OCI-LY7 (cell line): Measurements from ENCODE around the gene MBTD1. TPM values are rescaled to one million over a fixed set of nuclear protein-coding genes. Genes with fewer than 3 reads are reported as not detected.

Experiments
- BruUV-seq: library from RNA; stranded (reverse); fragments of 400-500 nt; replicated peaks from 2 replicates; lab custom pipeline; 2021; lab: Mats Ljungman, UMichigan
- CTCF ChIA-PET: fragments of 300-600 bp; sonication (Branson Sonifier 250); formaldehyde crosslinking; loops from one replicate; lab custom pipeline; 2022; ENCODE audit warnings: antibody characterized with exemption; ENCODE audit not compliant: unreplicated experiment; lab: Charles Lee
- POLR2A ChIA-PET: fragments of 300-600 bp; sonication (Branson Sonifier 250); formaldehyde crosslinking; loops from one replicate; lab custom pipeline; 2022; ENCODE audit warnings: antibody characterized with exemption; lab: Charles Lee
- DNase-seq: peaks from one replicate; pipeline ENCODE4 v3.0.0-alpha.2; 2015; ENCODE audit warnings: low spot score
- H2AFZ ChIP-seq: fragments of 200-600 bp; sonication (generic), shearing (Covaris generic); 2 replicates; pipeline ENCODE4 v1.6.1; 2014; ENCODE audit warnings: mild to moderate bottlenecking, antibody characterized with exemption, low read length, moderate library complexity
- H3K27ac ChIP-seq: fragments of 200-600 bp; sonication (generic); 2 replicates; pipeline ENCODE4 v1.5.1; 2014; ENCODE audit warnings: mixed run types, low read depth, mild to moderate bottlenecking, moderate library complexity, low read length, inconsistent platforms; ENCODE audit not compliant: poor library complexity, severe bottlenecking
- H3K36me3 ChIP-seq: fragments of 200-600 bp; sonication (generic); 2 replicates; pipeline ENCODE4 v1.6.1; 2014; ENCODE audit warnings: mild to moderate bottlenecking, antibody characterized with exemption, low read length, moderate library complexity, mixed read lengths; ENCODE audit not compliant: insufficient read depth
- H3K4me1 ChIP-seq: fragments of 200-600 bp; sonication (generic); 2 replicates; pipeline ENCODE4 v1.5.1; 2014; ENCODE audit warnings: mild to moderate bottlenecking, low read length; ENCODE audit not compliant: insufficient read depth, poor library complexity, severe bottlenecking
- H3K4me2 ChIP-seq: fragments of 200-600 bp; sonication (generic); 2 replicates; pipeline ENCODE4 v1.6.1; 2014; ENCODE audit warnings: mild to moderate bottlenecking, low read length
- H3K4me3 ChIP-seq: fragments of 200-600 bp; sonication (generic); 2 replicates; pipeline ENCODE4 v1.5.1; 2014; ENCODE audit warnings: mild to moderate bottlenecking, low read depth, low read length; ENCODE audit not compliant: poor library complexity, severe bottlenecking
- H3K79me2 ChIP-seq: fragments of 200-600 bp; sonication (generic); 2 replicates; pipeline ENCODE4 v1.6.1; 2016; ENCODE audit warnings: low read depth, mild to moderate bottlenecking, low read length, moderate library complexity, mixed read lengths; ENCODE audit not compliant: insufficient read depth
- H3K9me2 ChIP-seq: fragments of 200-600 bp; sonication (generic); 2 replicates; pipeline ENCODE4 v1.6.1; 2016; ENCODE audit warnings: mild to moderate bottlenecking, low read length, mixed read lengths; ENCODE audit not compliant: insufficient read depth
- H3K9me3 ChIP-seq: fragments of 200-600 bp; sonication (generic); 2 replicates; pipeline ENCODE4 v1.6.1; 2014; ENCODE audit warnings: mild to moderate bottlenecking, mixed run types, low read length, mixed read lengths
- H4K20me1 ChIP-seq: fragments of 200-600 bp; sonication (generic); 2 replicates; pipeline ENCODE4 v1.6.1; 2014; ENCODE audit warnings: mild to moderate bottlenecking, antibody characterized with exemption, low read length, moderate library complexity, mixed read lengths; ENCODE audit not compliant: insufficient read depth
- EZH2phosphoT487 ChIP-seq: fragments of 200-600 bp; sonication (generic); IDR thresholded peaks from 2 replicates; pipeline ENCODE4 v1.6.1; 2018; ENCODE audit warnings: low read depth, borderline replicate concordance, mild to moderate bottlenecking, mixed run types, antibody characterized with exemption, low read length, moderate library complexity, mixed read lengths
- intact Hi-C: fragments of 100-400 bp; cut with micrococcal nuclease; formaldehyde crosslinking; loops from one replicate; pipeline ENCODE4 v1.10.0; 2022; ENCODE audit not compliant: unreplicated experiment
- total RNA-seq, 2 experiments: library from RNA; depleted of rRNA in 1 of 2; stranded (reverse); fragments of >200 nt in 1 of 2; shearing (Covaris generic) in 1 of 2; gene quantifications; 2 replicates each; pipeline ENCODE4 v1.2.3, GENCODE V29; 2014 to 2022
- TF ChIP-seq, protein P1 (sequence below): fragments of 200-600 bp; sonication (generic); conservative IDR thresholded peaks from 2 replicates; pipeline ENCODE4 v1.5.1; 2014; ENCODE audit warnings: mild to moderate bottlenecking, antibody characterized with exemption, low read length, moderate library complexity, mixed read lengths

The MBTD1 gene
- total RNA-seq, 2 experiments from 2014 or later, result 17.3 to 39.1 TPM

DNA sequence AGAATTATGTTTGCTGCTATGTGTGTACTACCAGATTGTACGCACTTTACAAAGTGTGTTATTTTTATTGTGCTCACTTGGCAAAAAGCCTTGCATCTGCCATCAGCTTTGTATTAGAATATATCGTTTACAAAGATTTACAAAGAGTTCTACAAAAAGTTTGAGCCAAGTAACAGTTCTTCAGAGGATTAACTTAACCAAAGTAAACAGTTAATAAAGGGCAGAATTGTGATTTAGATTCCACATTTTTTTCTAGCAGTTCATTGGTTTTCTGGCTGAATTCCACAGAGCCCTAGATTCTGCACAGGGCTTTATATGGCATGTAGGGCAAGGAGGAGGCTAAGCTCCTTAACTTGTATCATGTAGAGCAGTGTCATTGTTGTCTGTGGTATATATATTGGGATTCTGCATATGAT lies 29.9 kb upstream of the MBTD1 start:
- H3K4me2 ChIP-seq, result no peak overlapping the region
- intact Hi-C loops, result loop anchor here (10.0 kb wide), 1 partner anchor 245 kb away; no protein-coding TSS in a partner anchor
- H2AFZ ChIP-seq, result no peak overlapping the region
- no peaks in the 10 kb centered on the region for H3K9me2 ChIP-seq
- H3K36me3 ChIP-seq, result peaks cover 97% of the 10 kb centered on the region
- no peaks in the 10 kb centered on the region for H3K79me2 ChIP-seq
- H3K9me3 ChIP-seq, result no peaks in the 10 kb centered on the region
- H4K20me1 ChIP-seq, result no peaks in the 10 kb centered on the region
- no peaks in the 10 kb centered on the region for H3K4me1 ChIP-seq
- ChIA-PET CTCF (no interaction called here), POLR2A (no interaction called here)
- H3K4me3 ChIP-seq, result no peak overlapping the region
- H3K27ac ChIP-seq, result no peak overlapping the region
- TF ChIP-seq, protein P1, sequence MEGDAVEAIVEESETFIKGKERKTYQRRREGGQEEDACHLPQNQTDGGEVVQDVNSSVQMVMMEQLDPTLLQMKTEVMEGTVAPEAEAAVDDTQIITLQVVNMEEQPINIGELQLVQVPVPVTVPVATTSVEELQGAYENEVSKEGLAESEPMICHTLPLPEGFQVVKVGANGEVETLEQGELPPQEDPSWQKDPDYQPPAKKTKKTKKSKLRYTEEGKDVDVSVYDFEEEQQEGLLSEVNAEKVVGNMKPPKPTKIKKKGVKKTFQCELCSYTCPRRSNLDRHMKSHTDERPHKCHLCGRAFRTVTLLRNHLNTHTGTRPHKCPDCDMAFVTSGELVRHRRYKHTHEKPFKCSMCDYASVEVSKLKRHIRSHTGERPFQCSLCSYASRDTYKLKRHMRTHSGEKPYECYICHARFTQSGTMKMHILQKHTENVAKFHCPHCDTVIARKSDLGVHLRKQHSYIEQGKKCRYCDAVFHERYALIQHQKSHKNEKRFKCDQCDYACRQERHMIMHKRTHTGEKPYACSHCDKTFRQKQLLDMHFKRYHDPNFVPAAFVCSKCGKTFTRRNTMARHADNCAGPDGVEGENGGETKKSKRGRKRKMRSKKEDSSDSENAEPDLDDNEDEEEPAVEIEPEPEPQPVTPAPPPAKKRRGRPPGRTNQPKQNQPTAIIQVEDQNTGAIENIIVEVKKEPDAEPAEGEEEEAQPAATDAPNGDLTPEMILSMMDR, result no peak
- TF ChIP-seq EZH2phosphoT487, result no peak
- BruUV-seq, result no TSS peak
- DNase-seq, result no peak

DNA sequence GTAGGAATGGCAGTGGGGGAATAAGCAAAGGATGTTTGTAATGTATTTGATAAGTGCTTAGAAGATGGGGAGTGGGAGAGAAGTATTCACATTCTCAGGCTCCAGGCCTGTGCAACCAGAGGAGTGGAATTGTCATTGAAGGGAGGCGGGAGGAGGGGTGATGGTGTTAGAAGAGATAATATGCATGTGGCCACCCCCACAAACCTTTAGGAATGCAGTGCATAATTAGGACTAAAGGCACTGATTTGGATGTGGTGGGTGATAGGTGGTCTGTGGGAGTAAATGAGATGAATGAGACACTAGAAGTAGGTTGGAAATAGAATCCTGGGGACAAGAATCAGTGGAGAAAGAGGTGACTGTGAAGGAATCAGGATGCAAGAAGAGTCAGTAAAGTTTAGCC lies 27.6 kb upstream of the MBTD1 start:
- Histone ChIP-seq H3K79me2 (no peaks in the 10 kb centered on the region), H3K4me1 (no peaks in the 10 kb centered on the region), H3K4me2 (no peak overlapping the region), H2AFZ (no peak overlapping the region), H3K9me2 (no peaks in the 10 kb centered on the region), H3K36me3 (peaks cover 94% of the 10 kb centered on the region), H3K4me3 (no peak overlapping the region), H3K27ac (no peak overlapping the region), H3K9me3 (no peaks in the 10 kb centered on the region), H4K20me1 (no peaks in the 10 kb centered on the region)
- ChIA-PET POLR2A (no interaction called here), CTCF (no interaction called here)
- intact Hi-C loops, result no loop called here
- TF ChIP-seq, protein P1, result no peak
- no peak for TF ChIP-seq EZH2phosphoT487
- no TSS peak for BruUV-seq
- DNase-seq, result no peak

DNA sequence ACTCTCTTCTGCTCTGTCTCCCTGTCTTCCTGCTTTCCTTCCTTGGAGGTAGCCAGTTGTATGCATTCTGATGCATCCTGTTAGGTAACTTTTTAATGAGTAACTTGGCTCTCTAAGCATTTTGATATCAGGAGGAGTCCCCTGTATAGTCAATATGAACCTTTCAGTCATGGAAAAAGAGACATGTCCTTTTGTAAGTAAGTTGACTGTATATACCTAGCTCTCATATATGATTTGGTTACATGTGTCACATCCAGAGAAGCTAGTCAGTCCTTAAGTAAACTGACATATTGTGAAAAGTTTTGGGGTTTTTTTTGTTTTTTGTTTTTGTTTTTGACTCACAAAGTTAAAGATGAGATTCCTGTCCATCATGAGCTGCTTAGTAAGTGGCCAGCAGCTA lies 19.3 kb upstream of the MBTD1 start:
- H2AFZ ChIP-seq, result no peak overlapping the region
- TF ChIP-seq, protein P1, result no peak
- TF ChIP-seq EZH2phosphoT487, result no peak
- no peaks in the 10 kb centered on the region for H3K9me2 ChIP-seq
- no peaks in the 10 kb centered on the region for H3K9me3 ChIP-seq
- H3K27ac ChIP-seq, result no peak overlapping the region
- no peaks in the 10 kb centered on the region for H3K4me1 ChIP-seq
- H3K79me2 ChIP-seq, result no peaks in the 10 kb centered on the region
- H3K4me3 ChIP-seq, result no peak overlapping the region
- no peak for DNase-seq
- intact Hi-C loops, result no loop called here
- peaks cover 93% of the 10 kb centered on the region for H3K36me3 ChIP-seq
- POLR2A ChIA-PET, result no interaction called here
- no peak overlapping the region for H3K4me2 ChIP-seq
- no TSS peak for BruUV-seq
- H4K20me1 ChIP-seq, result no peaks in the 10 kb centered on the region
- CTCF ChIA-PET, result no interaction called here
